Occipital lobe (tissue), 3 donors: Measurements from ENCODE around the gene KRT38. TPM values are rescaled to one million over a fixed set of nuclear protein-coding genes. Genes with fewer than 3 reads are reported as not detected.
"Not testable (repeated sequence)": the region's sequence is repeated elsewhere in the genome, so short reads cannot be mapped to it uniquely, and the experiment has no call there.

Source experiments
- DNase-seq: peaks from one replicate; lab custom pipeline; 2025; lab: John Stamatoyannopoulos, UW
- small RNA-seq: library from RNA; depleted of rRNA; stranded (forward); fragments of <200 nt; gene quantifications from one replicate; pipeline ENCODE3, GENCODE V24; 2014
- total RNA-seq: library from RNA; depleted of rRNA; stranded (reverse); fragments of >200 nt; gene quantifications from one replicate; pipeline ENCODE4 v1.2.3, GENCODE V29; 2014

The KRT38 gene
- total RNA-seq, 1 donor from 2014 or later: not detected

DNA sequence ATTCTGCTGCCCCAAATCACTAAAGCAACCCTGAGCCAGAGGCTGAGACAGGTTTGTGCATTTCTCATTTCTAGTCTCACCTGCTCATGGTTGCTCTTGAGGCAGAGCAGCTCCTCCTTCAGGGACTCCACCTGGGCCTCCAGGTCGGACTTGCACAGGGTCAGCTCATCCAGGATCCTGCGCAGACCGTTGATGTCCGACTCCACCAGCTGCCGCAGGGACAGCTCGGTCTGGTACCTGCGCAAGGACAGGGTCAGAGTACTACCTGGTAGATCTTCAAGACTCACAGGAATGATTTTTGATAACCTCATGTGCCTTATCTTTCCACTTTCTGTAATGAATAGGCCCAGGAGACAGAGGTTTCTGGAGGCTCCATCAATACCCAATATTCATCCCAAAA is 44.4 kb downstream of the KRT38 start:
- no peak for DNase-seq

DNA sequence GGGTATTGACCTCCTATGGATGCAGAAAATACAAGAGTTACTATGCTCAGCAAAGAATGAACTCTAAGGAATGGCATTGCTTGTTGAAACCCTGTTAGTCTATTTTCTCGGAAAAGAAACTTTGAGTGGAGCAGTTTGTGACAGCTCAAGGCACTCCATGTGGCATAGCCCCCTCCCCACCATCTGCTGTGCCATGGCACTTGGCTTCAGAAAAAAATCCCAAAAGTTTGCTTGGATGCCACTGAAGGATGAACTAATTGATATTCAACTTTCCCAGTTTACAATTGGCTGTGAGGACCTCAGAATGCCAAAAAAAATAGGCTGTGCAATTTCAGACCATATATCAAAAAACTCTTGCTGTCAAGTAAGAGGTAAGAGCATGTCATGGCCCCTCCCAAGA is 45.2 kb downstream of the KRT38 start:
- DNase-seq: no peak

DNA sequence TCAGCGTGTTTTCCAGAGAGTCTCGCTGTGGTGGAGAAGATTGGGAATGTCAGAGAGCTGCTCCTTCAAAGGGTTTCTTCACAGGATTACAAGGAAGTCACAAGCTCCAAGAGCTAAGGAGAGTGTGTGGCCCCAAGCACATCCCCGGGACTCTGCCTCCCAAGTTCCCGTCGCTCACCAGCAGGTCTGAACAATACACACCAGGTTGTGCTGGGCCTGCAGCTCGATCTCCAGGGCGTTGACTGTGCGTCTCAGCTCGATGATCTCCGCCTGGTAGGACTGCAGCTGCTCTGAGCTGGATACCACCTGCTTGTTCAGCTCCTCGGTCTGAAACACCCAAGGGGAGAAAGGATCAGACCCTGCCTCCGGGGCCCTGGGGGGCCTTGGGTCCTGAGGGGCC is 45.7 kb downstream of the KRT38 start:
- not testable (repeated sequence) for DNase-seq

DNA sequence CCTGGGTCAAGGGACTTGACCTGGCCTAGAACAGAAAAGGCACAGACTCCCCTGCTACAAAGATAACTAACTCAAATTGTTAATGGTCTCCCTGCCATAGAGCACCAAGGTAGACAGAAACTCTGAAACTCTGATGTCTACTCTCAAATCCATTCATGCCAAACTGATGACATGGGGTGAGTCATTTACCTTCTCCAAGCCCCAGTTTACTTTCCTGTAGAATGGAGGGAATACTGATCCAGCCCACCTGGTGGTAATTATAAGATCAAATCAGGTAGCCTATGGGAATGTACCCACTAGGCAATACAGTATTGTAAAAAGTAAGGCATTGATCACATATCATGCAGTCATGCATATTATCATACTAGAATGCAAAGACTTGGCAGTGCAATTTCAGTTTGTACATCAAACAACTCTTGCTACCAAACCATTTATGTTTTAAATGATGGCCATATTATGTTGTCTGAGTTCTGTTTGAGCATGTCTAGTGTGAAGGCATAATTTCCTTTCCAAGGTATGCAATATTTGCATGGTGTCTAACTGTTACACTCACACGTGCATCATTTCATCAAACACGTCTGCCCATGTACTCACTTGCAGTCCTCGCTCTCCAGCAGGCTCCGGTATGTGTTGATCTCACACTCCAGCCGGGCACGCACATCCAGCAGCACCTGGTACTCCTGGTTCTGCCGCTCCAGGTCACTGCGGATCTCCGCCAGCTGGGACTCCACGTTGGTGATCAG is 46.4 kb downstream of the KRT38 start:
- DNase-seq: no peak

DNA sequence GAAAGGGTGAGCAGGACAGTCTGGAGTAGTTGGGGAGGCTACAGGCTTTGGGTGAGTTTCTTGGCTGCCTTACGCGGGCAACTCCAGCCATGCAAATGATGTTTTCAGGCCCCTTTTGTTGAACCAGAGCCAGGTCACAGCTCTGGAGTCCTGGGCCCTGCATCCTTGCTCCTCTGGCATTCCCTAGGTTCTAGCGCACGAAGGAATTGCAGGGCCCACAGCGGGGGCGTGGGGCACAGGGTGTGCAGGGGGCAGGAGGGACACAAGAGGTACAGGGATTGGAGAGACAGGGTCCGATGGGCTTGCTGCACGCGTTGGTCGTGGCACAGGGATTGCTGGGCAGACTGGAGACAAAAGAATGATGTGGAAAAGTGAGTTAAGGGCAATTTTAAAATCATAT is 47.0 kb downstream of the KRT38 start:
- no peak for DNase-seq

DNA sequence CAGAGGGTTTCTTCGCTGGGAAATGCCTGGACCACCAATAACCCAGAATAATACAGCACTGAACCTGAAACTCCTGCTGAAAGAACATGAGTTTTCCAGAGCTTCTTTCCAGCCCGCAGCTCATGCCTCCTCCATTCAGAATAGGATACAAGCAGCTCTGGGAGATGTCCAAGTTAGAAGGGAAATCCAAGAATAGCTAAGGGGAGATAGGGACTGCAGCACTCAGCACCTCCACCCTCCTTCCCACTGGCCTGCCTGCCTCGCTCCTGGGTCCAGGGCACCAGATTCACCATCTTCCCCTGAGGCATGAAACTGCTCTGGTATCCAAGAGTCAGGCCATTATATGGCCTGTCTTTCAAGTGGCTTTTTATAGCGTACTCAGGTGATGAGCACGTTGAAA is 47.5 kb downstream of the KRT38 start:
- no peak for DNase-seq

DNA sequence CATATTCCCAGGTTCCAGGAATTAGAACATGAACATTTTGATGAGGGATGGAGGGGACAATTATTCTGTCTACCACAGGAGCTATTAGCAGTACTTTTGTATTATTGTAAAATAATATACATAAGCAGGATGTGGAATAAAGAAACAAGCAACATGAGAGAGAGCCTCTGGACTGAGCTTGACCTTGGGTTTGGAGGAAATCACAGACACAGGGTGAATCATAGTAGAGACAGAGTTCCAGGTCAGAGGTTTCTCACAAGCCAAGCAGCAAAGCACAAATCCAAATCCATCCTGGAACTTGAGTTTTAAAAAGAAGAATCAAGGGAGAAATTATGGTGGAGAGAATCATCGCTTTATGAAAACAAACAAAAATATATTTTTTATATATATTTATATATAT is 48.5 kb downstream of the KRT38 start:
- no peak for DNase-seq

DNA sequence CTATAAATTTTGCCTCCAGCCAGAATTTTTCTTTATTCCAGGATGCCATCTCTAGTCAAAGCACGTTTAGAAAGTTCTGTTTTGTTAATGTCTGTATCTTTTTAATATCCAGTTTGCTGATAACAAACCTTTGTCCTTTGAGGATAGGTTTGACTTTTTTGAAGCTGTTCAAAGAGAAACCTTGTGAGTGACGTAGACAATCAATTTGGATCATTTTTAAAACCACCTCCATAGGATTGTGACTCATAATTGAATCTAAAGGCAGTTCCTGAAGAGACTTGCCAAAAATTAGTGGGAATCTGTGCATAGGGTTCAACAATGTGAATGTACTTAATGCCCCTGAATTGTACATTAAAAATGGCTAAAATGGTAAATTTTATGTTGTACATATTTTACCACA is 49.2 kb downstream of the KRT38 start:
- no peak for DNase-seq

DNA sequence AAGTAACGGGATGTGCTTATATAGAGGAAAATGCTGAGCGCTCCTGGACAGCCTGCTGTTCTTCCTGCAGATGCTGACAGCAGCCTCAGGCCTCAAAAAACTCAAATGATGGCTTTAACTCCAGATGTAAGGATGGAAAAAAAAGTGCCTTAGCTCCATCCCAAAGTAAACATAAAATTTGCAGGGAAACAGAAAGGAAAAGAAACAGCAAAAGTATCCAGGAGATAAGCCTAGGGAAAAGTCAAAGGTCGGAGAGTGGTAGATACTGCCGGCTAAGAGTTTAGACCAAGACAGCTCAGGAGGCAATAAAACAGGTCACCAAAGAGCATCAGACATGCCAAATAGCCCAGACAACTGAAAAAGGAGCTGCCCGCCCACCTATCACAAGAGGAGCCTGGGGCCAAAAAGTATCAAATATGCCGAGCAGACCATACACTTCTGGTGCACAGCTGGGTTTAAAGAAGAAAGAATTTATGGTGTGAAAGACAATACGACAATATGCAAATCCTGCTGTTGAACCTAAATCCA is 50.3 kb downstream of the KRT38 start:
- no peak for DNase-seq

DNA sequence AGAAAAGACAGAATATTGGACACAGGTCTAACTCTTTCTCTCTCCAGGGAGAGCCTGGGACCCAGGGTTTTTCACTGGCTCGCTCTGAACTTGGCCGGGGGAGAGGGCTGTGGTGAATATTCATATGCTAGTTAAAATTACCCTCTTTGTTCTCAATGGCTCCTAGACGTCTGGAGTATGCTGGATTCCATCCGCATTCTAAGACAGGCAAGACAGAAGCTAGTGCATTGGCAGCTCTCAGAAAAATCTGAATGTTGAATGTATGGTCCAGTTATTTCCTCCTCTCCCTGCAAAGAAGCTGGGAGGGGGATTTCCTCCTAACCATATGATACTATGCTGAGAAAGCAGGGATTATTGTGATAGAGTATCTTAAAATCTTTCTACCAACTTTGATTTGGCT is 53.1 kb downstream of the KRT38 start:
- DNase-seq: no peak

DNA sequence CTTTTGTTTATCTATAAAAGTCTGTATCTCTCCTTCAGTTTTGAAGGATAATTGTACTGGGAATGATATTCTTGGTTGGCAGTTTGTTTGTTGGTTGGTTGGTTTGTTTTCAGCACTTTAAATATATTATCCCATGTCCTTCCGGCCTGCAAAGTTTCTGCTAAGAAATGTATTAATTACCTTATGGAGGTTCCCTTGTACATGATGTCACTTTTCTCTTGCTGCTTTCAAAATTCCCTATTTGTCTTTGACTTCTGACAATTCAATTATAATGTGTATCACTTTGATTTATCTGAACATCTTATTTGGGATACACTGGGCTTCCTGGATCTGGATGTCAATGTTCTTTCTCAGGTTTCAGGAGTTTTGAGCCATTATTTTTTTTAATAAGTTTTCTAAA is 54.6 kb downstream of the KRT38 start:
- no peak for DNase-seq

Small RNA genes lying within 50 kb of the gene (small RNA-seq; reads per million reads assigned to genes)
- 3.3 reads per million, percentile 88 among the genes with 10 or more reads in this experiment for gene RNU2-32P

Other genes with a start within 250 kb of the KRT38 start
- gene KRTAP9-2, start 214.3 kb downstream of the KRT38 start, total RNA-seq: not detected
- not detected for gene KRTAP9-3, start 208.5 kb downstream of the KRT38 start, total RNA-seq
- gene KRTAP9-8, start 203.0 kb downstream of the KRT38 start, total RNA-seq: not detected
- not detected for gene KRTAP9-4, start 191.3 kb downstream of the KRT38 start, total RNA-seq
- not detected for gene KRTAP9-9, start 185.6 kb downstream of the KRT38 start, total RNA-seq
- not detected for gene KRTAP9-6, start 175.6 kb downstream of the KRT38 start, total RNA-seq
- not detected for gene KRTAP9-7, start 165.3 kb downstream of the KRT38 start, total RNA-seq
- gene KRTAP29-1, start 138.1 kb downstream of the KRT38 start, total RNA-seq: not detected
- not detected for gene KRTAP16-1, start 131.7 kb downstream of the KRT38 start, total RNA-seq
- not detected for gene KRTAP17-1, start 125.3 kb downstream of the KRT38 start, total RNA-seq
- not detected for gene KRT33A, start 90.2 kb downstream of the KRT38 start, total RNA-seq
- gene KRT33B, start 71.2 kb downstream of the KRT38 start, total RNA-seq: not detected
- gene KRT34, start 58.7 kb downstream of the KRT38 start, total RNA-seq: 0.31 TPM
- gene KRT31, start 43.4 kb downstream of the KRT38 start, total RNA-seq: 0.47 TPM
- gene KRT37, start 16.4 kb downstream of the KRT38 start, total RNA-seq: not detected
- not detected for gene KRT32, start 26.4 kb upstream of the KRT38 start, total RNA-seq
- not detected for gene KRT35, start 40.2 kb upstream of the KRT38 start, total RNA-seq
- not detected for gene KRT36, start 48.9 kb upstream of the KRT38 start, total RNA-seq
- 0.78 TPM for gene KRT13, start 64.6 kb upstream of the KRT38 start, total RNA-seq
- gene KRT15, start 77.9 kb upstream of the KRT38 start, total RNA-seq: 0.16 TPM
- 11.4 TPM for gene KRT19, start 87.3 kb upstream of the KRT38 start, total RNA-seq
- gene KRT9, start 131.1 kb upstream of the KRT38 start, total RNA-seq: not detected
- gene KRT14, start 145.9 kb upstream of the KRT38 start, total RNA-seq: 0.31 TPM
- gene KRT16, start 171.8 kb upstream of the KRT38 start, total RNA-seq: not detected
- gene KRT17, start 183.6 kb upstream of the KRT38 start, total RNA-seq: 0.31 TPM
- gene EIF1, start 247.9 kb upstream of the KRT38 start, total RNA-seq: 95.5 TPM